ENCODE results near the gene CTTN. TPM values are rescaled to one million over a fixed set of nuclear protein-coding genes. Genes with fewer than 3 reads are reported as not detected.

CTTN gene
- total RNA-seq, 4 donors from 2014 or later = 92.8 to 226 (median 134) TPM

- intact Hi-C loops (cut with DNase I; ENCODE audit: low total_unique reads) = no loop called here
- no peaks in the 10 kb centered on the region for H3K9me3 ChIP-seq
- in situ Hi-C loops (cut with MboI; ENCODE audit: low sequenced_read_pairs in 4 of 4) = no loop called here
- DNase-seq = no peak
- H3K36me3 ChIP-seq = no peaks in the 10 kb centered on the region
- no peak overlapping the region for H3K4me3 ChIP-seq
- no peak overlapping the region for H3K27ac ChIP-seq
- no peak for ATAC-seq
- peaks cover 5 to 8% of the 10 kb centered on the region in 2 donors for H3K4me1 ChIP-seq
- no peaks in the 10 kb centered on the region for H3K27me3 ChIP-seq
- TF ChIP-seq POLR2A (IDR thresholded peaks at IDR 0.05) (no peak), CTCF (IDR thresholded peaks at IDR 0.05 in 4 of 5, conservative IDR thresholded peaks at IDR 0.05 in 1 of 5) (no peak)
These were observed 78.8 kb downstream of the CTTN start for GRCh38 chr11:70477176-70477575.

- H3K36me3 ChIP-seq = no peaks in the 10 kb centered on the region
- no peaks in the 10 kb centered on the region for H3K27me3 ChIP-seq
- H3K27ac ChIP-seq = no peak overlapping the region
- no peaks in the 10 kb centered on the region for H3K9me3 ChIP-seq
- TF ChIP-seq CTCF (IDR thresholded peaks at IDR 0.05 in 4 of 5, conservative IDR thresholded peaks at IDR 0.05 in 1 of 5) (no peak), POLR2A (IDR thresholded peaks at IDR 0.05) (no peak)
- ATAC-seq = no peak
- no peak for DNase-seq
- in situ Hi-C loops (cut with MboI; ENCODE audit: low sequenced_read_pairs in 4 of 4) = no loop called here
- H3K4me3 ChIP-seq = no peak overlapping the region
- intact Hi-C loops (cut with DNase I; ENCODE audit: low total_unique reads) = no loop called here
- peaks cover 8 to 12% of the 10 kb centered on the region in 2 donors for H3K4me1 ChIP-seq
These were observed 79.3 kb downstream of the CTTN start for GRCh38 chr11:70477609-70478008.

- TF ChIP-seq CTCF (IDR thresholded peaks at IDR 0.05 in 4 of 5, conservative IDR thresholded peaks at IDR 0.05 in 1 of 5) = no peak
- TF ChIP-seq POLR2A (IDR thresholded peaks at IDR 0.05) = no peak
- DNase-seq = no peak
- no peak for ATAC-seq
- intact Hi-C loops (cut with DNase I; ENCODE audit: low total_unique reads) = no loop called here
- Histone ChIP-seq H3K36me3 (no peaks in the 10 kb centered on the region), H3K9me3 (no peaks in the 10 kb centered on the region), H3K4me3 (no peak overlapping the region), H3K4me1 (peaks cover 13 to 18% of the 10 kb centered on the region in 2 donors), H3K27ac (no peak overlapping the region), H3K27me3 (no peaks in the 10 kb centered on the region)
- in situ Hi-C loops (cut with MboI; ENCODE audit: low sequenced_read_pairs in 4 of 4) = no loop called here
These were observed 80.0 kb downstream of the CTTN start for GRCh38 chr11:70478166-70478890.

- ATAC-seq (no peak), DNase-seq (no peak)
- no peaks in the 10 kb centered on the region for H3K9me3 ChIP-seq
- intact Hi-C loops (cut with DNase I; ENCODE audit: low total_unique reads) (no loop called here), in situ Hi-C loops (cut with MboI; ENCODE audit: low sequenced_read_pairs in 4 of 4) (no loop called here)
- H3K4me3 ChIP-seq = no peak overlapping the region
- peaks cover 13 to 18% of the 10 kb centered on the region in 2 donors for H3K4me1 ChIP-seq
- TF ChIP-seq POLR2A (IDR thresholded peaks at IDR 0.05) (no peak), CTCF (IDR thresholded peaks at IDR 0.05 in 4 of 5, conservative IDR thresholded peaks at IDR 0.05 in 1 of 5) (no peak)
- H3K36me3 ChIP-seq = no peaks in the 10 kb centered on the region
- H3K27me3 ChIP-seq = no peaks in the 10 kb centered on the region
- no peak overlapping the region for H3K27ac ChIP-seq
These were observed 82.4 kb downstream of the CTTN start for GRCh38 chr11:70480711-70481110.
